IPS DF 4.7 (cell line): ENCODE results near the gene KDM5C.
"Not testable (repeated sequence)": the region's sequence is repeated elsewhere in the genome, so short reads cannot be mapped to it uniquely, and the experiment has no call there.

Experiments used
- DNase-seq: peaks from one replicate; pipeline ENCODE4 v3.0.0-alpha.2; 2013; ENCODE audit warnings: low spot score; ENCODE audit errors: extremely low read depth

The KDM5C gene

GRCh38 chrX:53194308-53194707 is 30.7 kb downstream of the KDM5C start:
- no peak for DNase-seq

DNA sequence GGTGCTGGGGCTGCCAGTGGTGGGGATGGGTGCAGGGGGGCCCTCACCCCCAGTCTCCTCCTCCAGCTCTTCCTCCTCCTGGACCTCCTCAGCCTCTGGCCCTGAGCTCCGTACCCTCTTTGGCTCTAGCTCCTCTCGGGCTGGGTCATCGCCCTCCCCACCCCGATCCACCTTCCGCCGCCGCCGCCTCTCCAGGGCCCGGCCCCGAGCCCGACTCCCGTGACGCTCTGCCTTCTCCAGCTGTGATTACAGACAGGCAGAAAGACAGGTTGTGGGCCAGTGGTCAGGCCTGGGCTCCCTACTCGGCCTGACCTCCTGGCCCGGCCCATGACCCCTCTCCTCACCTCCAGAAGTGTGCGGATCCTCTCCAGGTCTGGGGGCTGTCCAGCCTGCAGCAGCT is 31.9 kb downstream of the KDM5C start:
- no peak for DNase-seq

DNA sequence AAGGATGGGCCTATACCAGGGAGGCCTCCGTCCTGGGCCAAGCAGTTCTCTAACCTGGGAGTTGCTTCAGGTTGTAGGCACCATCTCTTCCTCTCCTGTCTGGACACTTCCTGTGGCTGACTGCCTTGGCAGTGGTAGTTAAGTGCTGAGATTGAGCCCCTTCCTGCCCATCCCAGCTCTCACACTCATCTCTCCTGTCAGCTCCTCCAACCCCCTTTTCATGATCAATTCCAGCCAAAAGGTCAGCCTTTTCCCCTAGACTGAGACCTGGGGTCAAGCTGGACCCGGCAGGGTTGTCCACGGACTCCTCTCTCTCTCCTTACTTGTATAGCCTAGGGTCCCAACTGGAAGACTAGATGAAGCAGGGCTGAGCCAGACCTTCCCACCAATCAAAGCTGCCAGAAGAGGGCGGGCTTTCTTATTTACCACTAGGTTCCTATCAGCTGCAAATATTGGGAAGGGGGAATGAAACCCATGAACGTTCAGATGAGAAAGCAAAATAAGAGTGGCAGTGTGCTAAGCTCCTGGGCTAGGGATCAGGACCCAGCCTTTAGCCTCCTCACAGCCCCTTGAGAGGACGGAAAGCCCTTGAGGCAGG is 34.5 kb downstream of the KDM5C start:
- DNase-seq: no peak

- no peak for DNase-seq
These were observed 36.2 kb downstream of the KDM5C start for GRCh38 chrX:53188763-53189162.

DNA sequence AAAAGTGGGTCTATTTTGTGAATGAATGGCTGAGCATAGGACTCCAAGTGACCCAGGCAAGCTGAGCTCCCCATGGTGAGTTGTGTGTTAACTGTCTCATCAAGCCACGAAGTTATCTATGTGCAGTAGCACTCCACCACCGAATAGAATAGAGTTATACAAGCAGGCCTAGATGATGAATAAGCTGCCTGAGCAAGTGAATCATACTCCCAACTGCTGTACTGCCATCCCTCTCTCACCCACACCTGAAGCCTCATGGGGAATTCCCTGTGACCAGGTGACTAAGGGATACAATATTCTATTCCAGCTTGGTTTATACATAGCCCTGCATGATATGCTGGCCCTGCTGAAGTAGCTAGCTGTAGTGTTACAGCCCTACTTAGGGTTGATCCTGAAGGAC is 38.7 kb downstream of the KDM5C start:
- DNase-seq: no peak

- no peak for DNase-seq
These were observed 40.2 kb downstream of the KDM5C start for GRCh38 chrX:53184836-53185235.

DNA sequence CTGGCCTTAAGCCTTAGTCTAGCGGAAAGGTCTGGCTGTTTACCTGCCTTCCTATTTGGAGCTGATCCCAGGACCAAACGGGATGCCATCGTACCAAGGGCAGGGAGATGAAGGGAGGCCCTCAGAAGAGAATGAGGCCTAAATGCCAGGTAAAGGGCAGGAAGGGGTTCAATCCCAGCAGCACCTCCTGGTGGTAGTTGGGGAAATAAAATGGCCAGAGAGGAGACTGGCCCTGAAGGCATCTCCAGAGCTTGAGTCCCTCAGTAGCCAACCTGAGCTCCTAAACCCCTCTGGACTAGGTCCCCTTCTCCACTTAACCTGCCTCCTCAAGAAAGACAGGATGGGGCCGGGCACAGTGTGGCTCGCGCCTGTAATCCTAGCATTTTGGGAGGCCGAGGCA is 53.7 kb downstream of the KDM5C start:
- DNase-seq: no peak

GRCh38 chrX:53166103-53166502 is 58.9 kb downstream of the KDM5C start:
- DNase-seq: no peak

GRCh38 chrX:53164566-53164965 is 60.4 kb downstream of the KDM5C start:
- DNase-seq: not testable (repeated sequence)

- DNase-seq: no peak
These were observed 61.6 kb downstream of the KDM5C start for GRCh38 chrX:53163436-53163835.

DNA sequence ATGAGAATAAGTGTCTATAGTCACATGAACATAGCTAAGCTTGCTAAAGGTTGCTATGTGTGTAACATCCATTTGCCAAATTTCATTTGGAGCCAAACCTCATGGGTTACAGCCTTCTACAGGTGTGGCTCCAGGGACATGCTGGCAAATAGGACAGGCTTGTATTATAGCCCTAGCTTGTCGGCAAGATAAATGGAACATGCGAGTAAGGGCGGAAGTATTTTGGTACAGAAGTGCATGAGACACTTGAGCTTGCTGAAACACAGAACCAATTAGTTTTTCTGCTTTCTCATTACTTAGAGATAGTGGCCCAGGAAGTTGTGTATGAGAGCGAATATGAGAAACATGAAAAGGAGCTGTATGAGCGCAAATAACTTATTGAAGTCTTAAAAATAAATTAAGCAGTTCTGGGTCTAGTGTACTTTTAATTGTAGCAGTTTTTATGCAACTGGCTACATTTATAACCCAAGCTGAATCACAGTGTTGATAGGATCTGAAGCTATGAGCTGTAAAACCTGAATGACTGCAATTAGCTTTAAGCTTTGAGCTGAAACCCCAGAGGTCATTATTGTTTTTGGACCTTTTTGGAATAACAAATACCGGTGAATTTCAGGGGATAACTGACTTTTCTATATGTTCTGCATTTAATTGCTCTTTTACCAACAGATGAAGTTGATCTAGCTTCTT is 64.6 kb downstream of the KDM5C start:
- DNase-seq: no peak

DNA sequence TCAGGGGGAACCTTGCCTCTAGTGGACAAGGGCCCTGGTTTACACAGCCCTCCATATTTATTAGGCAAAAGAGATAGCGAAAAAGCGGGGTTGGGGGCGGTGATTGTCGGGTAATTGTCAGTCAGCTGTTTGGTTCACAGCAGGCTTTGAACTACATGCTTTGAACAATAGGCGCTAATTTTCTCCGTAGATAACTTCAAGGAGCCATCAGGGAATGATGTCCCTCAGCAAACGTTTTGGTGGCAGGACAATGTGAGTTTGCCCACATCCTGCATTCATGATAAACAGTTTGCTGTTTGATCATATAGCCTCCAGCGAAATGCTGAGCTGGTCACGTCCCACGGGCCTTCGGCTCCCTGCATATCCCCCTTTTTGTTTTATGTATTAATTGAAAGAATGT is 65.8 kb downstream of the KDM5C start:
- no peak for DNase-seq

DNA sequence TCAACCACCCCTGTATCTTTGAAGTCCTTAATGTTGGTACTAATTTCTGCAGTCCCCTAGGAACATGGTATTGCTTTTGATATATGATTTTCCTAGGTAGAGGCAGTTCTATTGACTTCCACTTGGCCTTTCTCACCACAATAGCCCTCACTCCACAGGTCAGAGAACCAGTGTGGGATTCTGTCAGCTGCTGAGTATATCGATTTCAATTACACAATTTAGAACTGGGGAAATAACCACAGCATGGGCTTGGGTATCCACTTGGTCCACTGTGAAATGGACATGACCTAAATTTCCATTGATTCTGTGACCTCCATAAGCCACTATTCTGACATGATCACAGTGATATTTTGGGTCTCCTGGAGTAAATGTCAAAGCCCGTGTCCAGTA is 68.8 kb downstream of the KDM5C start:
- DNase-seq: no peak

GRCh38 chrX:53155512-53156206 is 69.3 kb downstream of the KDM5C start:
- no peak for DNase-seq

DNA sequence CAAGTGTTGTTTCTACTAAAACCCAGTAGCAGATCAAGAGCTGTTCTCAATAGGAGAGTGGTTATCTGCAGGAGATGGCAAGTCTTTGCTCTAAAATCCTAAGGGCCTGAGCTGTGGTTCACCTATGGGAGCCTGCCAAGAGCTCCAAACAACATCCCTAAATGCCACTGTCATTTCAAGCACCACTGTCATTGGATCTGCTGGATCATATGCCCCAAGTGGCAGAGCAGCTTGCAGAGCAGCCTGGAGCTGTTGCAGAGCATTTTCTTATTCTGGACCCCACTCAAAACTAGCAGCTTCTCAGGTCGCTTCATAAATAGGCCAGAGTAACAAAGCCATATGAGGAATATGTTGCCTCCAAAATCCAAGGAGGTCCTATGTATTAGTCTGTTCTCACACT is 71.4 kb downstream of the KDM5C start:
- DNase-seq: no peak
